Loucy (cell line): ENCODE results near the gene EFNA5.

Experiments
- H2AFZ ChIP-seq: fragments of 200-600 bp; sonication (generic); 2 replicates; pipeline ENCODE4 v1.6.0; 2016; ENCODE audit warnings: antibody characterized with exemption, mild to moderate bottlenecking, low read length, moderate library complexity
- H3F3A ChIP-seq: fragments of 200-600 bp; 2 replicates; pipeline ENCODE4 v1.6.0; 2016; ENCODE audit warnings: antibody characterized with exemption, low read depth, mild to moderate bottlenecking
- H3K27me3 ChIP-seq: fragments of 200-600 bp; sonication (generic); 2 replicates; pipeline ENCODE4 v1.6.1; 2014; ENCODE audit warnings: low read length, mild to moderate bottlenecking; ENCODE audit not compliant: insufficient read depth, poor library complexity, severe bottlenecking
- H3K36me3 ChIP-seq: fragments of 200-600 bp; sonication (generic); 2 replicates; pipeline ENCODE4 v1.6.1; 2016; ENCODE audit warnings: low read length; ENCODE audit not compliant: insufficient read depth
- H3K4me1 ChIP-seq: fragments of 200-600 bp; sonication (generic); 2 replicates; pipeline ENCODE4 v1.5.1; 2014; ENCODE audit warnings: low read length, mild to moderate bottlenecking; ENCODE audit not compliant: insufficient read depth, poor library complexity, severe bottlenecking
- H3K4me2 ChIP-seq: fragments of 200-600 bp; sonication (generic); 2 replicates; pipeline ENCODE4 v1.6.0; 2014; ENCODE audit warnings: antibody characterized with exemption, low read length, low read depth, mild to moderate bottlenecking; ENCODE audit not compliant: poor library complexity, severe bottlenecking
- H3K4me3 ChIP-seq: fragments of 200-600 bp; sonication (generic); 2 replicates; pipeline ENCODE4 v1.5.1; 2014; ENCODE audit warnings: low read length, mild to moderate bottlenecking, mixed read lengths; ENCODE audit not compliant: poor library complexity, severe bottlenecking
- H3K79me2 ChIP-seq: fragments of 200-600 bp; sonication (generic); 2 replicates; pipeline ENCODE4 v1.6.1; 2014; ENCODE audit warnings: low read length; ENCODE audit not compliant: insufficient read depth
- H3K9ac ChIP-seq: fragments of 200-600 bp; sonication (generic); 2 replicates; pipeline ENCODE4 v1.6.0; 2014; ENCODE audit warnings: mild to moderate bottlenecking, low read depth, low read length, moderate library complexity; ENCODE audit not compliant: poor library complexity, severe bottlenecking
- H3K9me2 ChIP-seq: fragments of 200-600 bp; sonication (generic); replicated peaks from 2 replicates; pipeline ENCODE4 v1.6.1; 2016; ENCODE audit warnings: low read depth, low read length, mixed read lengths
- H3K9me3 ChIP-seq: fragments of 200-600 bp; sonication (generic); 2 replicates; pipeline ENCODE4 v1.6.1; 2014; ENCODE audit warnings: mild to moderate bottlenecking, antibody characterized with exemption, low read length, low read depth; ENCODE audit not compliant: insufficient read depth
- H4K20me1 ChIP-seq: fragments of 200-600 bp; sonication (generic); 2 replicates; pipeline ENCODE4 v1.6.0; 2014; ENCODE audit warnings: antibody characterized with exemption, low read length, mild to moderate bottlenecking; ENCODE audit not compliant: insufficient read depth, poor library complexity, severe bottlenecking
- CTCF ChIP-seq: fragments of 200-600 bp; sonication (generic); conservative IDR thresholded peaks from 2 replicates; pipeline ENCODE4 v1.5.1; 2014; ENCODE audit warnings: mild to moderate bottlenecking, antibody characterized with exemption, low read length
- EZH2phosphoT487 ChIP-seq: fragments of 200-600 bp; IDR thresholded peaks from 2 replicates; pipeline ENCODE4 v1.6.1; 2018; ENCODE audit warnings: antibody characterized with exemption, mild to moderate bottlenecking, moderate library complexity, borderline replicate concordance

The EFNA5 gene

GRCh38 chr5:107631805-107632362 lies 38.9 kb downstream of the EFNA5 start:
- Histone ChIP-seq H3K9me2 (no peaks in the 10 kb centered on the region), H3F3A (no peaks in the 10 kb centered on the region), H3K9me3 (no peaks in the 10 kb centered on the region), H3K4me3 (no peak overlapping the region), H3K9ac (no peak overlapping the region), H3K79me2 (no peaks in the 10 kb centered on the region), H4K20me1 (no peaks in the 10 kb centered on the region), H3K27me3 (no peaks in the 10 kb centered on the region), H3K4me1 (no peaks in the 10 kb centered on the region), H3K4me2 (no peak overlapping the region), H3K36me3 (no peaks in the 10 kb centered on the region), H2AFZ (no peak overlapping the region)
- no peak for TF ChIP-seq CTCF
- no peak for TF ChIP-seq EZH2phosphoT487

GRCh38 chr5:107630184-107630583 lies 40.6 kb downstream of the EFNA5 start:
- Histone ChIP-seq H3K4me1 (no peaks in the 10 kb centered on the region), H2AFZ (no peak overlapping the region), H3K9ac (no peak overlapping the region), H3K4me2 (no peak overlapping the region), H3K36me3 (no peaks in the 10 kb centered on the region), H3K4me3 (no peak overlapping the region), H3K9me2 (no peaks in the 10 kb centered on the region), H3K27me3 (no peaks in the 10 kb centered on the region), H3F3A (no peaks in the 10 kb centered on the region), H3K9me3 (no peaks in the 10 kb centered on the region), H4K20me1 (no peaks in the 10 kb centered on the region), H3K79me2 (no peaks in the 10 kb centered on the region)
- TF ChIP-seq EZH2phosphoT487 = no peak
- no peak for TF ChIP-seq CTCF

GRCh38 chr5:107624235-107624634 lies 46.5 kb downstream of the EFNA5 start:
- H3K27me3 ChIP-seq = no peaks in the 10 kb centered on the region
- H3K36me3 ChIP-seq = no peaks in the 10 kb centered on the region
- H2AFZ ChIP-seq = no peak overlapping the region
- no peaks in the 10 kb centered on the region for H3F3A ChIP-seq
- no peak overlapping the region for H3K4me2 ChIP-seq
- no peaks in the 10 kb centered on the region for H4K20me1 ChIP-seq
- H3K9me2 ChIP-seq = no peaks in the 10 kb centered on the region
- no peak for TF ChIP-seq CTCF
- TF ChIP-seq EZH2phosphoT487 = no peak
- no peaks in the 10 kb centered on the region for H3K9me3 ChIP-seq
- H3K4me1 ChIP-seq = no peaks in the 10 kb centered on the region
- H3K79me2 ChIP-seq = no peaks in the 10 kb centered on the region
- no peak overlapping the region for H3K9ac ChIP-seq
- H3K4me3 ChIP-seq = no peak overlapping the region
